CD8-positive, alpha-beta memory T cell (primary cell): ENCODE measurements around the gene POLR2E. TPM values are rescaled to one million over a fixed set of nuclear protein-coding genes. Genes with fewer than 3 reads are reported as not detected.
A peak's percentile ranks its signal among the peaks of the same experiment; 100 is the strongest.
"Not testable (repeated sequence)": the region's sequence is repeated elsewhere in the genome, so short reads cannot be mapped to it uniquely, and the experiment has no call there.

ENCODE experiments used
- CTCF ChIA-PET: fragments of 350-600 bp; sonication (Branson Sonifier 250); formaldehyde crosslinking; loops from one replicate; lab custom pipeline; 2021; ENCODE audit warnings: antibody characterized with exemption; lab: Charles Lee
- POLR2A ChIA-PET: fragments of 350-600 bp; sonication (Branson Sonifier 250); formaldehyde crosslinking; loops from one replicate; lab custom pipeline; 2021; ENCODE audit warnings: antibody characterized with exemption; lab: Charles Lee
- DNase-seq, 5 donors: peaks; one replicate each; pipeline versions ENCODE4 v3.0.0 to v3.0.0-alpha.2; 2020 to 2022; ENCODE audit warnings: mixed read lengths in 1 of 5
- H3K27ac ChIP-seq: one replicate; pipeline ENCODE4 v1.7.0; 2013; ENCODE audit warnings: low read depth, mild to moderate bottlenecking, low read length, moderate library complexity
- H3K27me3 ChIP-seq: 2 replicates; pipeline ENCODE4 v1.7.0; 2013; ENCODE audit warnings: low read length, mild to moderate bottlenecking; ENCODE audit not compliant: insufficient read depth, poor library complexity, severe bottlenecking
- H3K36me3 ChIP-seq: 2 replicates; pipeline ENCODE4 v1.7.0; 2013; ENCODE audit warnings: mild to moderate bottlenecking, low read length, moderate library complexity; ENCODE audit not compliant: insufficient read depth
- H3K4me1 ChIP-seq: 2 replicates; pipeline ENCODE4 v1.7.0; 2013; ENCODE audit warnings: mild to moderate bottlenecking, low read length, moderate library complexity; ENCODE audit not compliant: insufficient read depth
- H3K4me3 ChIP-seq: 2 replicates; pipeline ENCODE4 v1.7.0; 2013; ENCODE audit warnings: mild to moderate bottlenecking, low read length
- H3K9me3 ChIP-seq: 2 replicates; pipeline ENCODE4 v1.7.0; 2013; ENCODE audit warnings: mild to moderate bottlenecking, low read length
- H3K27ac Mint-ChIP-seq, 8 donors: one replicate each; pipeline ENCODE4 v1.8.0; 2020 to 2021; ENCODE audit warnings: mixed read lengths in 8 of 8, mild to moderate bottlenecking in 6 of 8, inconsistent platforms in 3 of 8, moderate library complexity in 3 of 8
- H3K27me3 Mint-ChIP-seq, 2 donors: one replicate each; pipeline ENCODE4 v1.8.0; 2020 to 2021; ENCODE audit warnings: mixed read lengths in 2 of 2, mild to moderate bottlenecking in 1 of 2, moderate library complexity in 1 of 2
- H3K36me3 Mint-ChIP-seq, 3 donors: one replicate each; pipeline ENCODE4 v1.8.0; 2020 to 2021; ENCODE audit warnings: mixed read lengths in 3 of 3, inconsistent platforms in 1 of 3, mild to moderate bottlenecking in 1 of 3
- H3K4me1 Mint-ChIP-seq, 3 donors: one replicate each; pipeline ENCODE4 v1.8.0; 2020 to 2021; ENCODE audit warnings: mixed read lengths in 3 of 3, inconsistent platforms in 1 of 3, mild to moderate bottlenecking in 1 of 3
- H3K4me3 Mint-ChIP-seq, 7 donors: one replicate each; pipeline ENCODE4 v1.8.0; 2020 to 2021; ENCODE audit warnings: mixed read lengths in 7 of 7, mild to moderate bottlenecking in 6 of 7, moderate library complexity in 4 of 7, inconsistent platforms in 2 of 7
- H3K9me3 Mint-ChIP-seq, 5 donors: one replicate each; pipeline ENCODE4 v1.8.0; 2020 to 2022; ENCODE audit warnings: mixed read lengths in 5 of 5, mild to moderate bottlenecking in 3 of 5, moderate library complexity in 2 of 5, inconsistent platforms in 1 of 5
- polyA plus RNA-seq: library from polyadenylated mRNA; unstranded; fragments of 300-500 nt; fragmentation: Illumina TruSeq; gene quantifications from one replicate; pipeline ENCODE4 v1.2.3, GENCODE V29; 2021
- total RNA-seq, 2 experiments: library from RNA; stranded (reverse); gene quantifications; one replicate each; pipeline ENCODE4 v1.2.3, GENCODE V29; 2021

POLR2E gene
- total and polyA plus RNA-seq, 3 experiments from 2014 or later = 249 to 278 (median 270) TPM

DNA sequence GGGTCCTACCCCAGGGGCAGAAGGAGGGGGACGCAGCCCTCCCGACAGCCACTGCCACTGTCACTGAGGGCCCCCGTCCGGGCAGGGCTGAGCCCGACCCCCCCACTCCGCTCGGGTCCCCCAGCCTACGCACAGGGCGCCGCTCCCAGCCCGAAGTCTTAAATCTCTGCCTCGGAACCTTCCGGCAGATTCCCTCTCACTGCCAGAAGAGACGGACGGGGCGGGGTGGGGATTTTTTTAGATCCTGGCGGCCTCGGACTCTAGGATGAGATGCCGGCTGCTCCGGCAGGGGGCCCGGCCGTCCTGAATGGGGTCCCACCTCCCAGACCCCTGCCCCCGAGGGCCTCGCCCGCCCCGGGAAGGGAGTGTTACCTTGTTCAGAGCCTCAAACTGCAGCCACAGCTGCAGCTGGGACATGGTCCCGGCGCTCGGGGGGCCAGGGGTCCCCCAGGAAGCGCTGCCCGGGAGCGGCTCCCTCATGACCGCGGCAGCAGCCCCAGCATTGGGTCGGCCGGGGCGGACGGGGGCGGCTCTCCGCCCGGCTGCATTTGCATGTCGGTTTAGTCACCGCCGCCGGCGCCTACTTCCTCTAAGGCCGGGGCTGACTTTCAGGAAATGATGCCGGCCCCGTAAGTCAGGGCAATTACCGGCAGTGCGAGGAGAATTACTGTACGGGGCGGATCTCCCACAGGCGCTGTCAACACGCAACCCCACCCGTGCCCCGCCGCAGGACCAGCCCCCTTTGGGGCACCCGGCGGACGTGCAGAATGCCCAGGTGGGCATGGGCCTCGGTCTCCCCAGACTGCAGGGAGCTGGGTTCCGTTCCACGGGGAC, 36.8 kb upstream of the POLR2E start:
- Mint-ChIP-seq H3K27ac (peak overlapping the region; percentile 85 to 99 (median 92)), H3K4me1 (peaks cover 21 to 51% (median 24%) of the 10 kb centered on the region in 3 donors), H3K9me3 (no peaks in the 10 kb centered on the region), H3K27me3 (peaks cover 0 to 3% of the 10 kb centered on the region in 2 donors), H3K36me3 (peaks cover 0 to 14% (median 0%) of the 10 kb centered on the region in 3 donors), H3K4me3 (peak overlapping the region; percentile 78 to 92 (median 86))
- H3K4me3 ChIP-seq = peak overlapping the region; percentile 84
- no peaks in the 10 kb centered on the region for H3K27me3 ChIP-seq
- peak; percentile 80 to 90 (median 83) for DNase-seq
- H3K4me1 ChIP-seq = peaks cover 36% of the 10 kb centered on the region
- H3K9me3 ChIP-seq = no peaks in the 10 kb centered on the region
- CTCF ChIA-PET = interaction anchor here (1.1 to 2.7 kb wide), 4 partner anchors 19 to 112 kb away, joined by 3 to 13 read pairs (median 6); no protein-coding TSS in a partner anchor
- POLR2A ChIA-PET = interaction anchor here (1.1 to 2.6 kb wide), 6 partner anchors 13 to 65 kb away, joined by 3 to 10 read pairs (median 5); partner anchors contain the start of genes ARHGAP45, POLR2E and SBNO2
- H3K27ac ChIP-seq = peak overlapping the region; percentile 87
- H3K36me3 ChIP-seq = peaks cover 7% of the 10 kb centered on the region

DNA sequence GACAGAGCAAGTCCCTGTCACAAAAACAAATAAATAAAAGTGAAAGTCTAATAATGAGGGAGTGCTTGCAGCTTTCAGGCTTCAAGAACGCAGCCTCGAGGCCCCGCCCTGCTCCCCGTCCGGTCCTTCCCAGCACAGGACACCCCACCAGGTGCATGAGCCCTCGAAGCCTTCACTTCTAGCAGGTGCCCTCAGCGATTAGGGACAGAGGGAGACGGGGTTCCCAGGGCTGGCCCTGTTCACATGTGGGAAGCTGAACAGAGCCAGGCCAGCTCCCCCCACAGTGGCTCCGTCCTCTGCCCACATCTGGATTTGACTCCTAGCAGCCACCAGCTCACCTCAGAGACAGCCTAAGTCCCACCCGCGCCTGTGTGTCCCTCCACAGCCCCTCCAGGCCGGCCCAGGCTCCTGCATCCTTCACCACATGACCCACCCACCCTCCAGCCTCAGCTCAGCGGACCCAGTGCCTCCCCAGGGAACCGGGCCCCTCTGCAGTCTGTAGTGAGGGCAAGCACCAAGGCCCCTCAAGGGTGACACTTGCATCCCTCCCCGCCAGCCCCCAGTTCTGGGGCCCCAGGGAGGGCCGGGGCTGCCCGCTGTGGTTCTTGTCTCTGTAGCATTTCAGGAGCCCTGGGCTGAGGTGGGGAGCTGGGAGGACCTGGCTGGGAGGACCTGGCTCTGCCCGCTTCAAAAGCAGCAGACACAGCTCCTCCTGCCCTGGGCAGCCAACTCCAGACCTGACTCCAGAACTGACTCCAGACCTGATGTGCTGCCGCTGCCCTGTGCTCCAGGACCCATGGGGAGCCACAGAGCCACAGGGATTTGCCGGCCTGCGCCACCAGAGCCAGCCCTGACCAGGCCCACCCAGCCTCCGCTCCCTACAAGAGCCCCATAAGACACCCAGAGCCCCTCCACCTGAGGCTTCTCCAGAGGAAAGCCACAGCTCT, 35.9 kb upstream of the POLR2E start:
- Mint-ChIP-seq H3K27ac (peak overlapping the region; percentile 84 to 97 (median 91)), H3K27me3 (peaks cover 0 to 3% of the 10 kb centered on the region in 2 donors), H3K4me3 (peak overlapping the region; percentile 78 to 92 (median 86)), H3K36me3 (peaks cover 0 to 18% (median 0%) of the 10 kb centered on the region in 3 donors), H3K9me3 (no peaks in the 10 kb centered on the region), H3K4me1 (peaks cover 18 to 48% (median 20%) of the 10 kb centered on the region in 3 donors)
- peak; percentile 32 to 65 (median 37) for DNase-seq
- Histone ChIP-seq H3K4me3 (peak overlapping the region; percentile 84), H3K9me3 (no peaks in the 10 kb centered on the region), H3K27me3 (no peaks in the 10 kb centered on the region), H3K27ac (peak overlapping the region; percentile 87), H3K4me1 (peaks cover 36% of the 10 kb centered on the region), H3K36me3 (peaks cover 14% of the 10 kb centered on the region)
- ChIA-PET POLR2A (interaction anchor here (0.6 to 2.6 kb wide), 10 partner anchors 13 to 148 kb away, joined by 3 to 10 read pairs (median 4); partner anchors contain the start of genes ARHGAP45, POLR2E and SBNO2), CTCF (interaction anchor here (1.0 to 1.8 kb wide), 7 partner anchors 14 to 113 kb away, joined by 3 to 7 read pairs (median 3); no protein-coding TSS in a partner anchor)

DNA sequence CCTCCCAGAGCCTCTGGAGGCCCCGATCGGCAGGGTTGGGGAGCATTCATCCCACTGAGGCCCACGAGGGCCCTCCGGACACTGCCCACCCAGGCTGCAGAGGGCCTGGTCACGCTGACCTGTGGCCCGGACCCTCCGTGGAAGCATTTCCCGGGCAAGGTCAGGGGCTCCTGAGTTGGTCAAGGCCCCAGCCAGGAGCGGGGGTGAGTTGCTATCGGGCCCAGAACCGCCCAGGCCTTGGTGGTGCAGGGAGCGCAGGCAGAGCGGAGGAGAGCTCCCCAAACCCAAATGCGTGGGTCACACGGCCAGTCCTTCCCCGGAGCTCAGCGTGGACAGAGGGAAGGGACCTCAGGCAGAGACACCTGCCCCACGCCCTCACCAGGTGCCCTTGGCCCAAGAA, 34.4 kb upstream of the POLR2E start:
- Histone ChIP-seq H3K4me1 (peaks cover 36% of the 10 kb centered on the region), H3K9me3 (no peaks in the 10 kb centered on the region), H3K36me3 (peaks cover 22% of the 10 kb centered on the region), H3K27me3 (no peaks in the 10 kb centered on the region), H3K4me3 (no peak overlapping the region), H3K27ac (no peak overlapping the region)
- H3K4me1 Mint-ChIP-seq = peaks cover 18 to 43% (median 20%) of the 10 kb centered on the region in 3 donors
- peak overlapping the region in 2 of 7 donors; percentile 91 to 92 for H3K4me3 Mint-ChIP-seq
- H3K27ac Mint-ChIP-seq = peak overlapping the region in 4 of 8 donors; percentile 46 to 92 (median 90)
- no peak for DNase-seq
- H3K9me3 Mint-ChIP-seq = no peaks in the 10 kb centered on the region
- CTCF ChIA-PET = interaction anchor here (1.0 to 1.7 kb wide), 2 partner anchors 16 kb away, joined by 3 to 11 read pairs; no protein-coding TSS in a partner anchor
- peaks cover 0 to 3% of the 10 kb centered on the region in 2 donors for H3K27me3 Mint-ChIP-seq
- POLR2A ChIA-PET = interaction anchor here (2.6 kb wide), 1 partner anchor 34 kb away, joined by 10 read pairs; the partner anchor contains the start of gene POLR2E
- peaks cover 0 to 27% (median 0%) of the 10 kb centered on the region in 3 donors for H3K36me3 Mint-ChIP-seq

DNA sequence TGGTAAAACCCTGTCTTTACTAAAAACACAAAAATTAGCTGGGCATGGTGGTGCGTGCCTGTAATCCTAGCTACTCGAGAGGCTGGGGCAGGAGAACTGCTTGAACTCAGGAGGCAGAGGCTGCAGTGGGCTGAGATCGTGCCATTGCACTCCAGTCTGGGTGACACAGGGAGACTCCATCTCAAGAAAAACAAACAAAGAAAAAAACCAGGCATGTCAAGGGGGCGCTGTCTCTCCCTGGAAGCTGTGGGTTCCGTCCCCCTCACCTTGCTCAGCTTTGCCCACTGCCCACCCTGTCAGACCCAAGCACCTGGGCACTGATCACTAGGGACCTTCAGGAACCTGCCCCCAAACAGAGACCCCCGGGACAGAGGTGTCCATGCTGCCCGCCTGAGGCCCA, 33.9 kb upstream of the POLR2E start:
- H3K9me3 Mint-ChIP-seq, H3K4me3 ChIP-seq, H3K9me3 ChIP-seq, H3K27ac ChIP-seq, H3K27me3 Mint-ChIP-seq, DNase-seq, H3K27me3 ChIP-seq: not testable (repeated sequence)
- peaks cover 0 to 30% (median 0%) of the 10 kb centered on the region in 3 donors for H3K36me3 Mint-ChIP-seq
- H3K4me1 Mint-ChIP-seq = peaks cover 18 to 43% (median 20%) of the 10 kb centered on the region in 3 donors
- peak overlapping the region in 5 of 8 donors; percentile 23 to 89 (median 83) for H3K27ac Mint-ChIP-seq
- peaks cover 22% of the 10 kb centered on the region for H3K36me3 ChIP-seq
- POLR2A ChIA-PET = interaction anchor here (2.6 kb wide), 1 partner anchor 34 kb away, joined by 10 read pairs; the partner anchor contains the start of gene POLR2E
- CTCF ChIA-PET = interaction anchor here (1.7 kb wide), 1 partner anchor 16 kb away, joined by 11 read pairs; no protein-coding TSS in a partner anchor
- H3K4me1 ChIP-seq = peaks cover 33% of the 10 kb centered on the region
- H3K4me3 Mint-ChIP-seq = peak overlapping the region in 1 of 7 donors; percentile 30

DNA sequence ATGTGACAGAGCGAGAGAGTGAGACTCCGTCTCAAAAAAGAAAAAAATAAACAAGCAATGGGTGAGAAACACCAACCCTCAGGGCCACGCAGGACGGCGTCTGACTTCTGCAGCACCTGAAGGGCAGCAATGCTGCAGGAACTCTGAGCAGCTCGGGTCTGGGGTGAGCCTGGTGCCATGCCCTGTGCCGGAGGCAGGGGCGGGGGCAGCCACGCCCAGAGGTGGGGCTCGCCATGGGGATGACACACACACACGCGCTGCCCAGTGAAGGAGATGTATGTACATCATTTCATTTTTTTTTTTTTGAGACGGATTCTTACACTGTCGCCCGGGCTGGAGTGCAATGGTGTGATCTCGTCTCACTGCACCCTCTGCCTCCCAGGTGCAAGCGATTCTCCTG, 32.9 kb upstream of the POLR2E start:
- peaks cover 13 to 36% (median 15%) of the 10 kb centered on the region in 3 donors for H3K4me1 Mint-ChIP-seq
- H3K36me3 Mint-ChIP-seq = peaks cover 0 to 35% (median 0%) of the 10 kb centered on the region in 3 donors
- H3K4me3 Mint-ChIP-seq = no peak overlapping the region
- H3K27ac ChIP-seq = no peak overlapping the region
- no peaks in the 10 kb centered on the region for H3K9me3 ChIP-seq
- peaks cover 22% of the 10 kb centered on the region for H3K36me3 ChIP-seq
- H3K4me3 ChIP-seq = no peak overlapping the region
- H3K9me3 Mint-ChIP-seq = no peaks in the 10 kb centered on the region
- peak overlapping the region in 1 of 8 donors; percentile 71 for H3K27ac Mint-ChIP-seq
- ChIA-PET CTCF (interaction anchor here (1.7 kb wide), 1 partner anchor 15 kb away, joined by 11 read pairs; no protein-coding TSS in a partner anchor), POLR2A (interaction anchor here (0.7 kb wide), 2 partner anchors 8 to 15 kb away, joined by 3 read pairs; no protein-coding TSS in a partner anchor)
- no peak for DNase-seq
- H3K27me3 ChIP-seq = no peaks in the 10 kb centered on the region
- H3K4me1 ChIP-seq = peaks cover 25% of the 10 kb centered on the region
- H3K27me3 Mint-ChIP-seq = peaks cover 0 to 1% of the 10 kb centered on the region in 2 donors

DNA sequence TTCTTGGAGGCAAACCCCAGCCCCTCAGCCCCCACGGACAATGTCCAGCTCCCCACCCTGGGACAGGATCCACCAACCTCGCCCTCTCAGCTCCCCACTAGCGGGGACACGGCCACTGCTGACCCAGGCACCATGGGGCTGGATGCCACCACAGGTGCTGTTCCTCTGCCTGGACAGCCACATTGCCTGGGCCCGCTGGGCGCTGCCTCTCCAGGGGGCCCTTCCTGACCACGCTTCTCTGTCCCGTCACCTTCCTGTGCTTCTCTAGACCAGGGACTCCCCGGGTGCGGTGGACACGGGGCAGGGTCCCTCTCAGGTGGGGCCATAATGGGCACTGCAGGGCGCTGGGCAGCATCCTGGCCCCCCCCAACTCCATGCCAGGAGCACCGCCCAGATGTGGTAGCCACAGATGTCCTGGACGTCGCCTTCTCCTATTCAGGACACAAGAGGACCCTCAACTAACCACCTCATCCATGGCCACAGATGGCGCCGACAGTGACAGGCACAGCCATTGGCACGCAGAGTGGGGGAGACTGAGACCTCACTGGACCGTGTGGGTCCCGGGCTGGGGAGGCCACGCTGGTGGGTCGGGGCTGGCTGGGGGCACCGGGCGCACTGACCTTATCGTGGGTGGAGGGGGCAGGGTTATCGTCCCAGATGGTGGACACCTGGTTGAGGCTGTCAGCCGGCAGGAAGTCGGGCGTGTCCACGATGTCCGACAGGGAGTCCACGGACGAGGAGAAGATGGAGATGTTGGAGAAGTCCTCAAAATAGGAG, 32.0 kb upstream of the POLR2E start:
- no peaks in the 10 kb centered on the region for H3K27me3 ChIP-seq
- peaks cover 13 to 30% (median 14%) of the 10 kb centered on the region in 3 donors for H3K4me1 Mint-ChIP-seq
- peaks cover 17% of the 10 kb centered on the region for H3K4me1 ChIP-seq
- peaks cover 0 to 1% of the 10 kb centered on the region in 2 donors for H3K27me3 Mint-ChIP-seq
- H3K27ac Mint-ChIP-seq = peak overlapping the region in 3 of 8 donors; percentile 40 to 73 (median 71)
- H3K4me3 Mint-ChIP-seq = peak overlapping the region in 1 of 7 donors; percentile 27
- no peaks in the 10 kb centered on the region for H3K9me3 ChIP-seq
- peaks cover 23% of the 10 kb centered on the region for H3K36me3 ChIP-seq
- H3K36me3 Mint-ChIP-seq = peaks cover 0 to 40% (median 0%) of the 10 kb centered on the region in 3 donors
- H3K4me3 ChIP-seq = no peak overlapping the region
- CTCF ChIA-PET = no interaction called here
- DNase-seq = no peak
- no peak overlapping the region for H3K27ac ChIP-seq
- H3K9me3 Mint-ChIP-seq = no peaks in the 10 kb centered on the region
- POLR2A ChIA-PET = no interaction called here
